MM.1S (cell line): ENCODE results near the gene CPS1.

Experiments used
- EZH2 ChIP-seq: fragments of 300-600 bp; sonication (generic); optimal IDR thresholded peaks from 2 replicates; pipeline ENCODE3; 2017; ENCODE audit warnings: low read depth, mild to moderate bottlenecking, antibody characterized with exemption, low read length, mixed read lengths
- TF ChIP-seq, protein P1 (sequence below): fragments of 300-600 bp; sonication (generic); IDR thresholded peaks from 2 replicates; pipeline ENCODE4 v1.5.1; 2016; ENCODE audit warnings: antibody characterized with exemption, low read length, mixed read lengths

DNA sequence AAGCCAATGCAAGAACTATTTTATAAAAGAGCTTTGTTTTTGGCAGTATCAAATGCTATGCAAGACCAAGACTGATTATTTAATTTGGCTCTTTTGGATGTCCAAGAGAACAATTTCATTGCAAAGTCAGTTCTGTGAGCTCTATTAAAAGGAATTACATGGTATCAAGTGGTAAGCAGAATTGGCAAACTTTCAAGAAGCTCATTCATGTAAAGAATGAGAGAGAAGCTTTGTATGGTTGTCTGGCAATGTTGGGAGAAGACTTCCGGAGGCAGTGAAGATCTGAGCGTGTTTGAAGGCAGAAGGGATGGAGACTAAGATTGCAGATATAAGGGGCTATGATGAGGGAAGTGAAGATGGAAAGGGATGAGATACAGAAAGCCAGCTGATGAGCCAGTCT, 49.6 kb downstream of the CPS1 start:
- no peak for TF ChIP-seq EZH2
- TF ChIP-seq, protein P1, sequence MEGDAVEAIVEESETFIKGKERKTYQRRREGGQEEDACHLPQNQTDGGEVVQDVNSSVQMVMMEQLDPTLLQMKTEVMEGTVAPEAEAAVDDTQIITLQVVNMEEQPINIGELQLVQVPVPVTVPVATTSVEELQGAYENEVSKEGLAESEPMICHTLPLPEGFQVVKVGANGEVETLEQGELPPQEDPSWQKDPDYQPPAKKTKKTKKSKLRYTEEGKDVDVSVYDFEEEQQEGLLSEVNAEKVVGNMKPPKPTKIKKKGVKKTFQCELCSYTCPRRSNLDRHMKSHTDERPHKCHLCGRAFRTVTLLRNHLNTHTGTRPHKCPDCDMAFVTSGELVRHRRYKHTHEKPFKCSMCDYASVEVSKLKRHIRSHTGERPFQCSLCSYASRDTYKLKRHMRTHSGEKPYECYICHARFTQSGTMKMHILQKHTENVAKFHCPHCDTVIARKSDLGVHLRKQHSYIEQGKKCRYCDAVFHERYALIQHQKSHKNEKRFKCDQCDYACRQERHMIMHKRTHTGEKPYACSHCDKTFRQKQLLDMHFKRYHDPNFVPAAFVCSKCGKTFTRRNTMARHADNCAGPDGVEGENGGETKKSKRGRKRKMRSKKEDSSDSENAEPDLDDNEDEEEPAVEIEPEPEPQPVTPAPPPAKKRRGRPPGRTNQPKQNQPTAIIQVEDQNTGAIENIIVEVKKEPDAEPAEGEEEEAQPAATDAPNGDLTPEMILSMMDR: no peak
